OCI-LY3 (cell line): ENCODE results near the gene RASGRP3.

ENCODE experiments used
- H2AFZ ChIP-seq: fragments of 200-600, 300-600 bp; shearing (Covaris generic); 2 replicates; pipeline ENCODE4 v1.6.0; 2014; ENCODE audit warnings: antibody characterized with exemption, low read depth, low read length
- H3K27ac ChIP-seq: fragments of 200-600, 300-600 bp; sonication (generic); 2 replicates; pipeline ENCODE4 v1.5.1; 2014; ENCODE audit warnings: mild to moderate bottlenecking, low read length, moderate library complexity, mixed read lengths
- H3K27me3 ChIP-seq: fragments of 200-600, 300-600 bp; sonication (generic); 2 replicates; pipeline ENCODE4 v1.6.1; 2014; ENCODE audit warnings: low read depth, low read length, mixed read lengths
- H3K36me3 ChIP-seq: fragments of 200-600, 300-600 bp; sonication (generic); replicated peaks from 2 replicates; pipeline ENCODE3; 2014; ENCODE audit warnings: low read depth, low read length, mixed read lengths
- H3K4me1 ChIP-seq: fragments of 300-600, 200-600 bp; sonication (generic); 2 replicates; pipeline ENCODE4 v1.6.1; 2014; ENCODE audit warnings: low read length, mixed read lengths
- H3K4me2 ChIP-seq: fragments of 200-600, 300-600 bp; sonication (generic); 2 replicates; pipeline ENCODE4 v1.6.1; 2014; ENCODE audit warnings: low read length, mixed read lengths
- H3K4me3 ChIP-seq: fragments of 300-600, 200-600 bp; sonication (generic); 2 replicates; pipeline ENCODE4 v1.5.1; 2014; ENCODE audit warnings: antibody characterized with exemption, mild to moderate bottlenecking, low read length, moderate library complexity
- H3K79me2 ChIP-seq: fragments of 300-600, 200-600 bp; shearing (Covaris generic); 2 replicates; pipeline ENCODE4 v1.6.1; 2014; ENCODE audit warnings: mild to moderate bottlenecking, low read length, mixed read lengths
- H3K9ac ChIP-seq: fragments of 300-600, 200-600 bp; shearing (Covaris generic); 2 replicates; pipeline ENCODE4 v1.6.0; 2014; ENCODE audit warnings: mild to moderate bottlenecking, low read length, moderate library complexity
- H3K9me3 ChIP-seq: fragments of 200-600, 300-600 bp; shearing (Covaris generic); 2 replicates; pipeline ENCODE4 v1.6.1; 2014; ENCODE audit warnings: low read length, mixed read lengths; ENCODE audit not compliant: insufficient read depth
- H4K20me1 ChIP-seq: fragments of 200-600, 300-600 bp; sonication (generic); 2 replicates; pipeline ENCODE4 v1.6.1; 2016; ENCODE audit warnings: low read length, mixed read lengths; ENCODE audit not compliant: insufficient read depth
- CTCF ChIP-seq: fragments of 200-600, 300-600 bp; sonication (generic); IDR thresholded peaks from 2 replicates; pipeline ENCODE4 v1.5.1; 2014; ENCODE audit warnings: antibody characterized with exemption, low read length, low read depth
- EZH2phosphoT487 ChIP-seq: fragments of 200-600 bp; shearing (Covaris generic); IDR thresholded peaks from 2 replicates; pipeline ENCODE4 v1.6.1; 2018; ENCODE audit warnings: antibody characterized with exemption, mixed run types, low read depth

Gene RASGRP3

DNA sequence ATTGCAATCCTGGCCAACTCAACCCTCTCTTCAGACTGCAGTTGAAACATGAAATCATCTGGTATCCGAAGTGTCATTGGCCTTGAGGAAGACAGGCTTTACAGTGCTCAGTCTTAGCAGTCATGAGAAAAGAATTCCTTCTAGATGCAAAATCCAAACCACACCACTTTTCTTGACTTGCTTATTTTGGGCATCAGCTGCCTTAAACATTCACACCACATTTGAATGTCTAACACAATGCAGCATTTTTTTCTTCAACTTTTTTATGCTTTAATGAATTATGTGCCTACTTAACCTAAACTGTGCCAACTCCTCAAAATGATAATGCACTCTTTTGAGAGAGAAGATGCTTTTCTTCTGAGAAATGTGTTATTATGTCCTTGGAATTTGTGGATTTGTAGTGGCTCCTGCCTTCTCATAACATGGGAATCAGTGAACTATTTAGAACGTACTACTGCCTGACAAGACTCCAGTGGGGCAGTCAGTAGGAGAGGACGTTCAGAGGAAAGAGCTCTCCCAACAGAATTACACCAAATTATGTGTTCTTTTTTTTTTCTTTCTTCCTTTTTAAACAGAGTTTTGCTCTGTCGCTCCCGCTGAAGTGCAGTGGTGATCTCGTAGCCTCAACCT, 125.9 kb downstream of the RASGRP3 start:
- Histone ChIP-seq H2AFZ (no peak overlapping the region), H3K4me3 (no peak overlapping the region), H3K27ac (no peak overlapping the region), H3K4me1 (peaks cover 7% of the 10 kb centered on the region), H3K9ac (no peak overlapping the region), H3K9me3 (no peaks in the 10 kb centered on the region), H3K4me2 (no peak overlapping the region), H3K27me3 (no peaks in the 10 kb centered on the region), H3K79me2 (peaks cover 17% of the 10 kb centered on the region), H4K20me1 (peaks cover 4% of the 10 kb centered on the region; the same call in 1 of the 2 replicates), H3K36me3 (no peaks in the 10 kb centered on the region)
- TF ChIP-seq CTCF, result no peak

DNA sequence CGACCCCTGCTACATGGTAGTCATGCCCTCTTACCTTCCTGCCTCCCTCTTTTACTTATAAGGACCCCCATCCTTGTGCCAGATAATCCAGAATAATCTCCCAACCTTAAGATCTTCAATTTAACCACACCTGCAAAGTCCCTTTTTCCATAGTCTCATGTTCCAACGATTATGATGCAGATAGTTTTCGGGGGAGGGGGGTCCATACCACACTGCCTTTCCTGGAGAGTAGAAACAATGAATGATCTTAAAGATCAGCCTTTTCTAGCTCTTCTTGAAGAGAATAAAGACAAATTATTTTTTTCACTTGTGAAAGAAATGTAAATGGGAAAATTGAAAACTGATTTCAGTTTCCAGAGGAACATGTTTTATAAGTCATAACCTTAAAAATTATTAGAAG, 127.0 kb downstream of the RASGRP3 start:
- no peaks in the 10 kb centered on the region for H3K4me1 ChIP-seq
- no peak overlapping the region for H3K4me2 ChIP-seq
- no peaks in the 10 kb centered on the region for H4K20me1 ChIP-seq
- no peaks in the 10 kb centered on the region for H3K27me3 ChIP-seq
- no peaks in the 10 kb centered on the region for H3K36me3 ChIP-seq
- no peak overlapping the region for H3K27ac ChIP-seq
- H3K4me3 ChIP-seq, result no peak overlapping the region
- H3K9me3 ChIP-seq, result no peaks in the 10 kb centered on the region
- TF ChIP-seq EZH2phosphoT487 (no peak), CTCF (no peak)
- no peak overlapping the region for H2AFZ ChIP-seq
- no peak overlapping the region for H3K9ac ChIP-seq
- H3K79me2 ChIP-seq, result peaks cover 6% of the 10 kb centered on the region

DNA sequence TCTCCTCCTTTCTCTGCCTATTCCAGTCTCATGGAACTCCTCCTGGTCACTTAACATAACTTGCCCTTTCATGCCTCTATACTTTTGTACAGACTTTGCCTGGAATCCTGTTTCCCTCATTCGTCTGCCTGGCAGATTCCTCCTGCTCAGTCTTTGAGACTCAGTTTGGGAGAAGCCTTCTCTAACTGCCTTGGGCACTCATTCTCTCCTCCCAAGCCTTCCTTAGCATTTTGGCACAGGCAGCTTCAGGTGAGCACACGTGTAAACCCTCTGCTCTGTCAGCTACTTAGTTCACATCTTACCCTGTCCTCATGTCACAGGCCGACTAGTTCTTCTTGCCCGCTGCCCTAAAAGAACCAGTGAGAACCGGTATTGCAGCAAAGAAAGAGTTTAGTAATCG, 128.6 kb downstream of the RASGRP3 start:
- H2AFZ ChIP-seq, result no peak overlapping the region
- H3K79me2 ChIP-seq, result no peaks in the 10 kb centered on the region
- no peak overlapping the region for H3K4me2 ChIP-seq
- no peak overlapping the region for H3K4me3 ChIP-seq
- no peak overlapping the region for H3K9ac ChIP-seq
- no peaks in the 10 kb centered on the region for H4K20me1 ChIP-seq
- no peaks in the 10 kb centered on the region for H3K36me3 ChIP-seq
- no peak overlapping the region for H3K27ac ChIP-seq
- no peaks in the 10 kb centered on the region for H3K9me3 ChIP-seq
- H3K4me1 ChIP-seq, result no peaks in the 10 kb centered on the region
- H3K27me3 ChIP-seq, result no peaks in the 10 kb centered on the region
- no peak for TF ChIP-seq CTCF
- TF ChIP-seq EZH2phosphoT487, result no peak

- no peaks in the 10 kb centered on the region for H4K20me1 ChIP-seq
- no peaks in the 10 kb centered on the region for H3K9me3 ChIP-seq
- H3K9ac ChIP-seq, result no peak overlapping the region
- no peaks in the 10 kb centered on the region for H3K4me1 ChIP-seq
- no peaks in the 10 kb centered on the region for H3K27me3 ChIP-seq
- no peaks in the 10 kb centered on the region for H3K79me2 ChIP-seq
- no peaks in the 10 kb centered on the region for H3K36me3 ChIP-seq
- no peak overlapping the region for H2AFZ ChIP-seq
- H3K4me2 ChIP-seq, result no peak overlapping the region
- no peak overlapping the region for H3K27ac ChIP-seq
- no peak overlapping the region for H3K4me3 ChIP-seq
- TF ChIP-seq EZH2phosphoT487, result no peak
Measured at GRCh38 chr2:33606100-33606499, 129.7 kb downstream of the RASGRP3 start.
